NCI-H2081 (cell line): ENCODE results near the gene RORB.
A peak's percentile ranks its signal among the peaks of the same experiment; 100 is the strongest.

Experiments
- DNase-seq, 2 experiments: peaks; one replicate each; lab custom pipeline; 2025; lab: John Stamatoyannopoulos, UW

The RORB gene

DNA sequence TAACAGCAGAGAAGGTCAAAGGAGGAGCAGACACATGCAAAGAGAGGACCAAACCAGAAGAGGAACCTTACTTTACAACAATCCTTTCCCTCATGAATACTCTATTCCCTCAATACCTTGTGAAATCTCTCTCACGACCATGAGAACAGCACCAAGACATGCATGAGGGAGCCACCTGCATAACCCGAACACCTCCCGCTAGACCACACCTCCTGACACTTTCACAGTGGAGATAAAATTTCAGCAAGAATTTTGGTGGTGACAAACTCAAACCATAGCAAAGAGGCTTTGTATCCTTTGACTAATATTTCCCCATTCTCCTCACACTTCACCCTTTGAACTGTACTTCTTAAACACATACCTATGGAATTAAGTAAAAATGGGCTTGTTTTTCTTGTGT lies 101.7 kb downstream of the RORB start:
- DNase-seq: no peak

- DNase-seq: peak; percentile 28 to 53
These were observed 112.7 kb downstream of the RORB start for GRCh38 chr9:74609671-74610405.

DNA sequence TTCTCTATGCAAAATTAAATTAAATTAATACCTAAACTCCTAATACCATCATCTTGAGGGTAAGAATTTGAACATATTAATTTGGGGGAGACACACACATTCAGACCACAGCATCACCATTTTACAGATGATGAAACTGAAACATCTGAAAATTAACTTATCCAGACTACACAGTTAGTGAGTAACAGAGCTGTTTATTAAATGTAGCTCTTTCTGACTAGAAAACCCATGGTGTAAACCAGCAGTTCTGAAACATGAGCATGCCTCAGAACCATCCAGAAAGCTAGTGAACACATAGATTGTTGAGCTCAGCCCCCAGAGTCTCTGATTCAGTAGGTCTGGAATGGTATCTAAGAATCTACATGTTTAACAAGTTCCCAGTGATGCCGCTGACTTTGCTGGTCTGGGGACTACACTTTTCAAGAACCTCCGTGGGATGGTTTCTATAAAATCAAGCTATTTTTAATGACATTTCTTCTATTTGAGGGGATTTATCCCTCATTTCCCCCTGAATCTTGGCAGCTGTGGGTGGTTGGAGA lies 113.5 kb downstream of the RORB start:
- DNase-seq: no peak

- DNase-seq: no peak
These were observed 133.1 kb downstream of the RORB start for GRCh38 chr9:74630228-74630627.

DNA sequence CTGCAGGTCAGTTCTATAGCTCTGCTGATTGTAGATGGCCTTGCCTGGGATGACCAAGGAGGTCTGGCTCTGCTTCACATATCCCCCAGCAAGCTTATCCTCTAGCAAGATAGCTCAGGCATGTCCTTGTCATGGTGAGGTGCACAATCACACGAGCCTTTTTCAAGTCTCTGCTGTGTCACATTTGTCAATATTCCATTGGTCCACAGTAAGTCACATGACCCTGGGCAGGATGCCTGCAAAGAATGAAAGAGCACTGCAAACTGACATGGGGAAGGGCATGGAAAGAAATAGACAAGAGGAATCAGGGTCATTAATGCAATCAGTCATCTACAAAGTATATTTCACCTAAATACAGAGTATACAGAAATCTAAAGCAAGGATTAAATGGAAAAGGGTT lies 142.0 kb downstream of the RORB start:
- DNase-seq: no peak

DNA sequence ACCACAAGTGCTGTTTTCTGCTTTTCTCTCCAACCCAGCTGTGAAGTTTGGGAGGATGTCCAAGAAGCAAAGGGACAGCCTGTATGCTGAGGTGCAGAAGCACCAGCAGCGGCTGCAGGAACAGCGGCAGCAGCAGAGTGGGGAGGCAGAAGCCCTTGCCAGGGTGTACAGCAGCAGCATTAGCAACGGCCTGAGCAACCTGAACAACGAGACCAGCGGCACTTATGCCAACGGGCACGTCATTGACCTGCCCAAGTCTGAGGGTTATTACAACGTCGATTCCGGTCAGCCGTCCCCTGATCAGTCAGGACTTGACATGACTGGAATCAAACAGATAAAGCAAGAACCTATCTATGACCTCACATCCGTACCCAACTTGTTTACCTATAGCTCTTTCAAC lies 145.2 kb downstream of the RORB start:
- DNase-seq: no peak

DNA sequence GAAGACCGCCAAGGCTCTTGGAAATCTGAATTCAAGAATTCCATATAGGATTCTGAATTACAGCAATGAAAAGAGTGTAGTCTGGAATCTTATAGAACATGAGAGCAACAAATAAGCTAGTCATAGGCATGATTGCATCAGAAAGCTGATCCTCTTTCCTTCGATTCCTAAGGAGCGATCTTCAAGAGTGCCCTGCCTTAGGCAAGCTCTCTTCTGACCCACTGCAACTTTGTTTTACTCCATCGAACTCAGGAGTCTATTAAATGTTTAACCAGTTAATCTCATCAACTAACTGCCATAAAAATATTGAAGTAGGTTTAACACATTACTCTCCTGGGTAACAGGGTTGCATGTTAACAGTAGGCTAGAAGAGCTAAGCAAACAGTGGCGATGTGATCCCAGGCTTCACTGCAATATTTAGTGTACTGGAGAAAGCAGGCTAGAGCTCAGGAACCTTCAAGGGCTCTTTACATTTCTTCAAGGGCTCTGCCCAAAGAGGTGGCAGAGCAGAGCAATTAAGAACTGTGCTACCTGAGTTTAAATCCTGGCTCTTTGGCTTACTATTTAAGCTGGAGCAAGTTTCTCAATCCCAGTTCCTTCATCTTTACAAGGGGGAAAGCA lies 146.3 kb downstream of the RORB start:
- no peak for DNase-seq

DNA sequence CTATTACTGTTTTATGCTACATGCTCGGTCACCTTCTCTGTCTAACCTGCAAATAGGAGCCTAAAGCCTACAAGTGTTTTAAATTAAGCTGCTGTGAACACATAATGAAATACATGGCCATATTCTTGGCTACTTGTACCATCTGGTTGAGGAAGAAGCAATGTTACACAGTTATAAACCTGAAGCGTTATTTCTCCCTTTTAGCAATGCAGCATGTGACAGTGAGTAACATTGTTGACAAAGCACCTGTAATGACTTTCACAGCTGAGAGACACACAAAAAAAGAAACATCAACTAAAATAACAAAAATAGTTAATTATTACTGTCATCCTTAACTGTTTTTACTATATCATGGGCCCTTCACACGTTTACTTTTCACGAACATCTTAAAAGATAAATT lies 146.9 kb downstream of the RORB start:
- no peak for DNase-seq

DNA sequence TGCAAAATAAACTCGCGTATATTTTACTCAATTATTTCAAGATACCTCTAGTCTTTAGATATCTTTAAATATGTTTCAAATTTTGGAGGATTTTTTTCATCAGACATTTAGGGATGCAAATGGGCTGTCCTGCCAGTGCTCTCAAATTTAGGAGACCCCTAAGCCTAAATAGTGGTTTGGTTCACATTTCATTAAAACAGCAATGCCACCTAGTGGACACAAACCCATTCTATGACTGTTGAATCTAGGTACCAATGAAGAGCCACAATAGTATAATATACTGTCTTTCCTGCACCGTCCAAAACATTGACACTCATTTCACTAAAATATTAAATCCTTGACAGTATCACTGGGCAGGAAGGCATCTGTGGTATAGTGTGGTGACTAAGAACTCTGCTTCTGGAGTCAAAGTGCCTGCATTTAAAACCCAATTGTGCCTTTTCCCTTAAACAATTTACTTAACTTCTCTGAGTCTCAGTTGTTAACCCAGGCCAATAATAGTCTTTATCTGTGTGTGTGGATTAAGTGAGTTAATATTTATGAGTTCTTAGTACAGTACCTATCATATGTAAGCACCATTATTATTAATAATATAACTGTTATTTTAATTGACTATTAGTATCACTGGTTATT lies 148.0 kb downstream of the RORB start:
- DNase-seq: peak in 1 of 2 experiments; percentile 15

- DNase-seq: no peak
These were observed 156.4 kb downstream of the RORB start for GRCh38 chr9:74653410-74654080.

DNA sequence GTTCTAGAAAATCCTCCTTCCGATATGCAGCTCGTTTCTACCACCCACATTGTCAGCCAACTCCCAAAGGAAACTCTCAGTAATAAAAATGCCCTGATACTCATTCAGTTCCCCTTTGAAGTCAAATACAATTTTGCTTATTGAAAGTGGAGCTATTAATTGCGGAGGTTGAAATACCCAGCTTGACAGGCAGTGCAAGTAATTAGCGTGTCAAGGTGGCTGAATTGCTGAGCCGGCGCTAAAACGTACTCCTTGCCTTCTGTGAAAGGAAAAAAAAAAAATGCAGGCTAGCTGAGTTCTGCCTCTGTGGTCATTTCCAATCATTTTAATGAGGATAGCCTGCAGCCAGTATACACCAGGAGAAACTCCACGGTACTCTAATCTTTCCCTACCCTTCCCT lies 165.5 kb downstream of the RORB start:
- DNase-seq: no peak

DNA sequence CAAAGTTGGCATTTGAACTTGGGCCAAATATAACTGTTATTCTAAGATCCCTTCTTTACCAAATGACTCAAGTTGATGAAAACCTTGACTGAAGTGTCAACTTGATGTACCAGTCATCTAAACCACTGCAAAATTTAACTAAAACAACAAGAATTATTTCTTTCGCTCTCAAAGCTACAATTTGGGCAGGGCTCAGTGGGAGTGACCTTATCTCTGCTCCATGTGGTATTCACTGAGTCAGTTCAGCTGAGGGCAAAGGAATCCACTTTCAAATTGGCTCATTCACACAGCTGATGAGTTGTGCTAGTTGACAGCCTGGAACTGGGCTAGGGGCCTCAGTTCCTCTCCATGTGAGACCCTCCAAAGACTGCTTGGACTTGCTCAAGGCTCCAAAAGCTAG lies 166.3 kb downstream of the RORB start:
- DNase-seq: no peak

GRCh38 chr9:74666625-74667316 lies 169.6 kb downstream of the RORB start:
- DNase-seq: no peak

DNA sequence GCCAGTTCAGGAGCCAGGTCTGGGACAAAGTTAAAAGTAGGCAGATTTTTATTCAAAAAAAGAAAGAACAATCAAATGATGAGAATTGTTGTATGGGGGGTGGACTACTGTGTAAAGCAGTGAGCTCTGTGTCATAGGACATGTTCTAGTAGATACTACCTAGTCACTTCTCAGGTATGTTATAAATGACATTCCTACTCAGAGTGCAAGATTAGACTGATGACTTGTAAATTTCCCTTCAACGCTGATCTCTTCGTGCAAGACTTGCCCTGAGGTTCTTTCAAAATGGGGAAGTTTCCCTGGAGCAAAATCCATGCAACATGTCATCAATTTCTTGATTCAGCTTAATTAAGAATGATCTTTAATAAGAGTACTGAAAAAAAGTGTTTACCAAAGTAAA lies 175.1 kb downstream of the RORB start:
- DNase-seq: no peak

DNA sequence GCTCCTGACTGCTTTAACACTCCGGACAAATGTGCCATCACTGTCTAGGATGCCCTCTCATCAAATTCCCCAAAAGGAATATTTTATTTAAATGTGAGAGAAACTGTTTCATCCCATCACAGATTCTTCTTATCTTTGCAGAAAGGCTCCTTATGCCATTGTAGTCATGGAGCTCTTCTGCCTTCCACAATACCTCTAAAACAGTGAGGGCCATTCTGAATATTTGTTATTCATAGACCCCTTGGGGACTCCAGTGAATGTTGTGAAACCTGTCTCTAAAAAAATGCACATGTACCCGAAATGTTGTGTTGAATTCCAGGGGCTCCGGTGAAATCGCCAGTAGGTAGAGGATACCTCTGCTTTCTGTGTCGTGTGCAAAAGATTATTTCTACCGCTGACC lies 176.9 kb downstream of the RORB start:
- no peak for DNase-seq

GRCh38 chr9:74681906-74682305 lies 184.8 kb downstream of the RORB start:
- no peak for DNase-seq

DNA sequence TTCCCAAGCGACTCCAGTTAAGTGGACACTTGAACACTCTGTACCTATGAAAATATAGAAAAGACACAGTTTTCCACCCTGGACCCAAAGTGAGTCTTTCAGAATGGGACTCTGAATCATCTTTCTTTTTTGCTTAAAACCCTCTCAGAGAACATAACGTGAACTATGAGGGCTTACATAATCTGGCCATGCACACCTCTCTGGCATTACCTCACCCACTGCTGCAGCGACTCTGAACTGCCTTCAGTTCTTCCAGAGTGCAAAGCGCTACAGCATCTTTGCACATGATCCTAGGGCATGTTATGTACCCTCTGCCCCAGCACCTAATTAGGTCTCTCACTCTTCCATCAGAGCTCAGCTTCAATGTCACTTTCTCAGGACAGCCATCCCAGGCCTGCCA lies 186.2 kb downstream of the RORB start:
- no peak for DNase-seq

- no peak for DNase-seq
These were observed 193.9 kb downstream of the RORB start for GRCh38 chr9:74691058-74691457.

- no peak for DNase-seq
These were observed 199.4 kb downstream of the RORB start for GRCh38 chr9:74696520-74696919.

DNA sequence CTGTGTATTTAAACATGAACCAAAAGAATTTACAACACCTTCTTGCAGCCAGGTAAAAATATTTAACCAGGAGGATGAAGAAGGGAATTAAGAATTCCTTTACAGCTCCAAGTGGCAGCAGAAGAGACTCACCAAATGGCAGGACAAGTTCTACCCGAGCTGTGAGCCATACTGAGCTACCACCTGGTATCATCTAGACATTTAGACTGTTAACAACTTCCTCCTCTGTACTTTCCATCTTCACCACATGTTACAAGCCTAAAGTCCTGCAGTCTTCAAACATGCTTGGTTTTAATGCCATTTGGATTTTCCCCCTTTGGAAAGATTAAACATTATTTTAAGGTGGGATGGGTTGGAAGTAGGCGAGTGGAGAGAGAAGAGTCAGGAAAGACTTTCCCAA lies 200.4 kb downstream of the RORB start:
- DNase-seq: no peak

DNA sequence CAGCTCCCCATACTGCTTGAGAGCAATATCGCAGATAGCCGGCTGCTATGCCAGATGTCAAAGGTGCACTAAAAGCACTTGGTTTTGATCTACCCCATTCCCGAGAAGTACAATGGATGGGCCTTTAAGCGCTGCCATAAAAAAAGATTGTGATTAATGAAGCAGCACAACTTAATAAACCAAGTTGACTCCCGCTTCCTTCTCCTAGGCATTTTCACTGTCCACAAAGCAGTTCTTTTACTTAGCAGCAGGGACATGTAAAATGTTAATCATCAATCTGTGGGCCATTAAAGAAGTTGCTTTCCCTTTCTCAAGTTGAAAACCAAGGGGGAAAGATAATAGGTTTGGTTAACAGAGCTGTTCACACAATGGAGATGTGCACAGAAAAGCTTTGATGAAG lies 214.2 kb downstream of the RORB start:
- no peak for DNase-seq

GRCh38 chr9:74718709-74719108 lies 221.6 kb downstream of the RORB start:
- no peak for DNase-seq
